ENCODE data around the gene KIF25. TPM values are rescaled to one million over a fixed set of nuclear protein-coding genes. Genes with fewer than 3 reads are reported as not detected.

The KIF25 gene
- total RNA-seq, 4 donors from 2014 or later = 0.26 TPM; not detected in 3

DNA sequence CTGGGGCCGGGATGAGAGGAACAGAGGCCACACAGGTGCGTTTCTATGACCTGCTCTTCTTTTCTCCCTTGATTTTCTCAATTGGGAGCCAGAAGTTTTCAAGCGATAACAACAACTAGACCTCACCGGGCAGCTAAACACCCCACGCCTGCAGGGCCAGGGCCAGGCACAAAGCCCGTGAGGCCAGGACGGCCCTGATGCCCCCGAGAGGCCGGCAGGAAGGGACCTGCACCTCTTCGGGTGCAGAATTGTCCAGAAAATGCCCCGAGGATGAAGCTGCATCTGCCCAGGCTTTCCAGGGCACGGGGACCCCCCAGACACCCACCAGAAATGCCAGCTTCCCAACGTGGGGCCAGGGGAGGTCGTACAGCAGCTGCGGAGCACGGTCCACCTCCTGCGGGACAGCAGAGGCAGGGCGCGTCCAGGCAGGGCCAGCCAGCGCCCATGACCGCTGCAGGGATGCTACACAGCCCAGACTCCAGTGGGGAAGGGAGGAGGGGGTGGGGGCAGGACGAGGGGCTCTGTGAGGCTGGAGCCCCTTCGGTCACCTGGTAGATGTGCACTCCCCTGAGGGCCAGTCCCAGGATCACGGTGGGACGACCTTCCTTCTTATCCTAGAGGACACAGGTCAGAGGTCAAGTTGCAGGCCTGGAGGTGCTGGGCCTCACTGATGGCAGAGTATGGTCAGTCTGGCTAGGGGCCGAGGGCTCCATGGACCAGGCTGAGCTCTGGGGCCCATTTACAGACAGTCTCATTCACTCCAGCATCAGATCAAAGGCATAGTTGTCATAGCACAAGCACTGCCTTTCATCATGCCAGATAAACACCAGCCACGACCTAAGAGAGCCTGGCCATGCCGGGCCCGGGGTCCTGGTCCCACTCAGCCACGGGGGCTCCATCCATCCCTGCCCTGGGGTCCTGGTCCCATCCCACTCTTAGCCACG, 65.1 kb downstream of the KIF25 start:
- Histone ChIP-seq H3K27me3 (no peaks in the 10 kb centered on the region), H3K4me3 (no peak overlapping the region), H3K36me3 (no peaks in the 10 kb centered on the region), H3K9me3 (no peaks in the 10 kb centered on the region), H3K4me1 (peaks cover 10 to 32% (median 12%) of the 10 kb centered on the region in 3 donors), H3K27ac (no peak overlapping the region)
- DNase-seq = no peak
- TF ChIP-seq, protein P1, sequence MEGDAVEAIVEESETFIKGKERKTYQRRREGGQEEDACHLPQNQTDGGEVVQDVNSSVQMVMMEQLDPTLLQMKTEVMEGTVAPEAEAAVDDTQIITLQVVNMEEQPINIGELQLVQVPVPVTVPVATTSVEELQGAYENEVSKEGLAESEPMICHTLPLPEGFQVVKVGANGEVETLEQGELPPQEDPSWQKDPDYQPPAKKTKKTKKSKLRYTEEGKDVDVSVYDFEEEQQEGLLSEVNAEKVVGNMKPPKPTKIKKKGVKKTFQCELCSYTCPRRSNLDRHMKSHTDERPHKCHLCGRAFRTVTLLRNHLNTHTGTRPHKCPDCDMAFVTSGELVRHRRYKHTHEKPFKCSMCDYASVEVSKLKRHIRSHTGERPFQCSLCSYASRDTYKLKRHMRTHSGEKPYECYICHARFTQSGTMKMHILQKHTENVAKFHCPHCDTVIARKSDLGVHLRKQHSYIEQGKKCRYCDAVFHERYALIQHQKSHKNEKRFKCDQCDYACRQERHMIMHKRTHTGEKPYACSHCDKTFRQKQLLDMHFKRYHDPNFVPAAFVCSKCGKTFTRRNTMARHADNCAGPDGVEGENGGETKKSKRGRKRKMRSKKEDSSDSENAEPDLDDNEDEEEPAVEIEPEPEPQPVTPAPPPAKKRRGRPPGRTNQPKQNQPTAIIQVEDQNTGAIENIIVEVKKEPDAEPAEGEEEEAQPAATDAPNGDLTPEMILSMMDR (IDR thresholded peaks at IDR 0.05) = no peak
- no peak for TF ChIP-seq POLR2A (IDR thresholded peaks at IDR 0.05)
- intact Hi-C loops (cut with DNase I) = no loop called here
- 82 to 92% methylated on average over 2 to 8 of the region's 31 CpGs for WGBS, 2 donors

DNA sequence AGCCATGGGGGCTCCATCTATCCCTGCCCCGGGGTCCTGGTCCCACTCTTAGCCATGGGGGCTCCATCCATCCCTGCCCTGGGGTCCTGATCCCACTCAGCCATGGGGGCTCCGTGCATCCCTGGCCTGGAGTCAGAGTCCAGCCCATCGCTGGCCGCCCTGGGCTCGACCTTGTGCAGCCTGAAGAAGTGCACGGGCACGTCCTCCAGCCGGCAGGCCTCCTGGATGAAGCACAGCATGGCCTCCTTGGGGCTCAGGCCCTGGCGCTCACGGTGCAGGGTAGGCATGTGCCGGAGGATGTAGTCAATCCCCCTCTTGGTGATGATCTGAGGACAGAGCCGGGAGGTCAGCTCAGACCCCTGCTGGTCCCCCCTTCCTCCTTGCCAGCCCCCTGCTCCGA, 66.0 kb downstream of the KIF25 start:
- DNase-seq = no peak
- WGBS, 2 donors = no CpG with 5 or more reads among the region's 13 CpGs
- no peaks in the 10 kb centered on the region for H3K9me3 ChIP-seq
- H3K27me3 ChIP-seq = no peaks in the 10 kb centered on the region
- TF ChIP-seq, protein P1 (IDR thresholded peaks at IDR 0.05) = no peak
- no peak for TF ChIP-seq POLR2A (IDR thresholded peaks at IDR 0.05)
- intact Hi-C loops (cut with DNase I) = no loop called here
- H3K4me3 ChIP-seq = no peak overlapping the region
- H3K36me3 ChIP-seq = no peaks in the 10 kb centered on the region
- H3K27ac ChIP-seq = no peak overlapping the region
- H3K4me1 ChIP-seq = peaks cover 10 to 27% (median 10%) of the 10 kb centered on the region in 3 donors

DNA sequence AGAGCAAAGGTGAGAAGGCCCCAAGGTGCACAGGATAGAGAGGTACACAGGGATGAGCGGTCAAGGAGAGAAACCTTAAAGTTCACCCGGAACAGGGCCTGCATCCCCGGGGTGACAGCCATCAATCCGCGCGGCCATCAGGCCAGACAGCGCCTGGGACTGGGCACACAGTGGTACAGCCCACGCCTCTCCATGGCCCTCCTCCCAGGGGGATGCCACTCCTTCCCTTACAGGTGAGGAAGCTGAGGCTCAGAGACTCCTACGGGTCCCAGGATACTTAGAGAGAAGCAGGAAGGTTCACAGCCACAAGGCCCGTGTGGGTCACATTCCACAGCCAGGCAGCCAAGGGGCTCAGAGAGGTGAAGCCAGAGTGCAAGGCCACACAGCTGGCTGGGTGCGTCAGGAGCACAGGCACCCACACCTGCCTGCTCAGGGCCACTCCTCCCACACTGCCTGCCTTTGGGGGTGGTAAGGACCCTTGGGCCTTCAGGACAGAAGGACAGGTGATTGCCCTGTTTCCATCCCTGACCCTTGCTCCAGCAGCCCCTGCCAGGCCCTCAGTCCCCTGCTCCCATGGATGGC, 66.8 kb downstream of the KIF25 start:
- WGBS, 2 donors = 60 to 96% methylated on average over 1 to 7 of the region's 11 CpGs
- no peaks in the 10 kb centered on the region for H3K27me3 ChIP-seq
- no peak overlapping the region for H3K4me3 ChIP-seq
- H3K36me3 ChIP-seq = no peaks in the 10 kb centered on the region
- TF ChIP-seq POLR2A (IDR thresholded peaks at IDR 0.05) = no peak
- TF ChIP-seq, protein P1 (IDR thresholded peaks at IDR 0.05) = no peak
- H3K27ac ChIP-seq = no peak overlapping the region
- H3K4me1 ChIP-seq = peaks cover 7 to 21% (median 10%) of the 10 kb centered on the region in 3 donors
- no peak for DNase-seq
- intact Hi-C loops (cut with DNase I) = no loop called here
- no peaks in the 10 kb centered on the region for H3K9me3 ChIP-seq

DNA sequence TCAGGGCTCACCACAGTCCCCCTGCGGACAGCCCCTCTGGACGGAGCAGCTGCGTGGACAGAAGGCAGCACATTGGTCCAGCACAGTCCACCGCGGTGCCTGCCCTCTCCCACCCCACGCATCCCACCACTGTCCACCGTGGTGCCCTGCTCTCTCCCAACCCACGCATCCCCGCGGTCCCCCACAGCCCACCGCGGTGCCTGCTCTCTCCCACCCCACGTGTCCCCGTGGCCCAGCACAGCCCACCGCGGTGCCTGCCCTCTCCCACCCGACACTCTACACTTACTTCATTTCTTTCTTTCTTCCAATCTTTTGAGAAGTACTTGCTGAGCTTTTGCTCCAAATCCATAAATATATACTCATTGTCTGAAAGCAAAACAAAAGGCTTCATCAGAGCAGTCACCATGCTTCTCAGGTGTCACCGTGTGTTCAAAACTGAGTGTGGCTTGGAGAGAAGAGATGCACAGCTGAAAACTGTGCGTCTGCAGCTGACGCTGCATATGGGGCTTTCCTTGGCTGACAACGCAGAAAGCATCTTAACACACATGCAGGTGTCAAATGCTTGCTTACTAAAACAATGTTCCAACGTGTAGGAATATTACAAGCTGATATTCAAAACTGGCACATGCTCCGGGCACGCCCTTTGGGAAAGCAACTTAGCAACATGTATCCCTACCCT, 69.7 kb downstream of the KIF25 start:
- H3K27me3 ChIP-seq = peaks cover 0 to 14% (median 0%) of the 10 kb centered on the region in 4 donors
- intact Hi-C loops (cut with DNase I) = no loop called here
- whole genome bisulfite sequencing, 2 donors = 85 to 88% methylated on average over 19 to 24 of the region's 24 CpGs
- no peak overlapping the region for H3K27ac ChIP-seq
- no peak overlapping the region for H3K4me3 ChIP-seq
- no peaks in the 10 kb centered on the region for H3K4me1 ChIP-seq
- H3K36me3 ChIP-seq = no peaks in the 10 kb centered on the region
- no peak for DNase-seq
- TF ChIP-seq, protein P1 (IDR thresholded peaks at IDR 0.05) = no peak
- TF ChIP-seq POLR2A (IDR thresholded peaks at IDR 0.05) = no peak
- no peaks in the 10 kb centered on the region for H3K9me3 ChIP-seq
